GM23248 (cell line): ENCODE data around the gene CENPP.

Experiments
- EZH2 ChIP-seq: fragments of 200-600 bp; sonication (generic); IDR thresholded peaks from 2 replicates; pipeline ENCODE4 v1.6.1; 2018; ENCODE audit warnings: antibody characterized with exemption, mild to moderate bottlenecking; ENCODE audit not compliant: insufficient read depth, poor library complexity, severe bottlenecking
- EZH2phosphoT487 ChIP-seq: fragments of 200-600 bp; sonication (generic); IDR thresholded peaks from 2 replicates; pipeline ENCODE4 v1.6.1; 2018; ENCODE audit warnings: antibody characterized with exemption, moderate library complexity, mild to moderate bottlenecking, low read depth; ENCODE audit not compliant: insufficient read depth

DNA sequence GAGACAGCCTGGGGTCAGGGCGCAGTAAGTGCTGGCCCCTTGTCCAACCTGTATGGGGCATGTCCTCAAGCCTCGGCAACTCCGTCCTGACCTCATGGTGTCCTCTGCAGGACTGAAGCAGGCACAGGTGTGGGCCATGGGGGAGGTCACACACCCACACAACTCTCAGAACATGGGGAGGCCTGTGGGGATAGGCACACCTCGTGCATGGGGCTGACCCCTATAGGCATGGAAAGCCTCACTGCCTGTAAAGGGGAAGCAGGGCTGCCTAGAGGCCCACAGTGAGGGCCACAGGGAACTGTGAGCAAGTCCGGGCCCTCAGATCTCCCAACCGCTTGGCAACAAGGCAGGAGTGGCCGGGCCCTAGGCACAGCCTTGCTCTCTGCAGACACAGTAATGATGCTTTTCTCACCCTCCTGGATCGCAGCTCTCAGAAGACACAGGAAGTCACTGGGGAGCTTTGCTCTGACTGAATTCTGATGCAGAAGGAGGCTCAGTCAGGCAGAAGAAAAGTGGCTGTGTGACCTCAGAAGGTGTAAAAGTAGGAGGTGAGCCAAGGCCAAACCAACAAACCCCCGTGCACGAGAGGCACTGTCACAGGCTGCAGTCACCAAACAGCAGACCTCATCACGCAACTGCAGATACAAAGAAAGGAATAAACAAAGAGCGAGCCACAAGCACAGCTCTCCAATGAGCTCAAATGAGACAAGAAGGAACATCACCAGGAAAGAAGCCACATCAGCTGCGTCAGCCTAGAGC, 338.8 kb downstream of the CENPP start:
- TF ChIP-seq EZH2, result no peak
- no peak for TF ChIP-seq EZH2phosphoT487
